ENCODE measurements around the gene KCNJ9.
"Not testable (repeated sequence)": the region's sequence is repeated elsewhere in the genome, so short reads cannot be mapped to it uniquely, and the experiment has no call there.

Gene KCNJ9

DNA sequence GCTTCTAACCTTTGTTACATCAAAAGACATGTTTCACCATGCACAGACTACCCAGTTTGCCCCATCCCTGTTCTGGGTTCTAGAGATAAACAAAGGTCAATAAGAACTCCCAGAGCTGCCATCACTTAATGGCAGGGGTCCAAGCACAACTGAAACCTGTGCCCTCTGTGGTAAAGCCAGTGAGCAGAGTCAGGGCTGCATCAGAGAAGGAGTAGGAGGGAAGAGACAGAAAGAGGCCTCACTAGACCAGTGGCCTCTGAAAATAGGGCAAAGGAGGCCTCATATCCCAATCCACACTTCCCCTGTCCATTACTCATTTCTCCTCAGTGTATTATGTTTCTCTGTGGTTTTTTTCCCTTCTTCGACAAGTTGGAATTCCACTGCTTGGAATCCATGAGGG lies 44.4 kb downstream of the KCNJ9 start:
- DNase-seq (ENCODE audit: low read depth, low spot score), result no peak

DNA sequence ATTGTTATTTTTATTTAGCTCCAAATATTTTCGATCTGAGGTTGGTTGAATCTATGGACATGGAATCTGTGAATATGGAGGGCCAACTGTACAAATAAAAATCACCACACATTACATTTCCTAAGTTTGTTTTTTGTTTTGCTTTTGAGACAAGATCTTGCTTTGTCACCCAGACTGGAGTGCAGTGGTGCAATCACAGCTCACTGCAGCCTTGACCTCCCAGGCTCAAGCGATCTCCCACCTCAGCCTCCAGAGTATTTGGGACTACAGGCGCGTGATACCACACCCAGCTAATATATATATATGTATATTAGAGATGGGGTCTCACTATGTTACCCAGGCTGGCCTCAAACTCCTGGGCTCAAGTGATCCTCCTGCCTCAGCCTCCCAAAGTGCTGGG lies 45.0 kb downstream of the KCNJ9 start:
- not testable (repeated sequence) for DNase-seq (ENCODE audit: low read depth, low spot score)

DNA sequence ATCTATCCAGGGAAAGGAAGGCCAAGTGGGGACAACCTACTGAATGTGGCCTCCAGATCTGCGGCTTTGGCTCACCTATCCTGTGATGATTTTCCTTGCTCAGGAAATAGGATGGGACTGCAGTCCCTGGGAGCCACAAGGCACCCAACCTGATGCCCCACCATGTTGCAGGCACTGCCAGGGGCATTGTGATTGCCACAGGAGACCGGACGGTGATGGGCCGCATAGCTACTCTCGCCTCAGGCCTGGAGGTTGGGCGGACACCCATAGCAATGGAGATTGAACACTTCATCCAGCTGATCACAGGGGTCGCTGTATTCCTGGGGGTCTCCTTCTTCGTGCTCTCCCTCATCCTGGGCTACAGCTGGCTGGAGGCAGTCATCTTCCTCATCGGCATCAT lies 46.0 kb downstream of the KCNJ9 start:
- DNase-seq (ENCODE audit: low read depth, low spot score), result no peak

DNA sequence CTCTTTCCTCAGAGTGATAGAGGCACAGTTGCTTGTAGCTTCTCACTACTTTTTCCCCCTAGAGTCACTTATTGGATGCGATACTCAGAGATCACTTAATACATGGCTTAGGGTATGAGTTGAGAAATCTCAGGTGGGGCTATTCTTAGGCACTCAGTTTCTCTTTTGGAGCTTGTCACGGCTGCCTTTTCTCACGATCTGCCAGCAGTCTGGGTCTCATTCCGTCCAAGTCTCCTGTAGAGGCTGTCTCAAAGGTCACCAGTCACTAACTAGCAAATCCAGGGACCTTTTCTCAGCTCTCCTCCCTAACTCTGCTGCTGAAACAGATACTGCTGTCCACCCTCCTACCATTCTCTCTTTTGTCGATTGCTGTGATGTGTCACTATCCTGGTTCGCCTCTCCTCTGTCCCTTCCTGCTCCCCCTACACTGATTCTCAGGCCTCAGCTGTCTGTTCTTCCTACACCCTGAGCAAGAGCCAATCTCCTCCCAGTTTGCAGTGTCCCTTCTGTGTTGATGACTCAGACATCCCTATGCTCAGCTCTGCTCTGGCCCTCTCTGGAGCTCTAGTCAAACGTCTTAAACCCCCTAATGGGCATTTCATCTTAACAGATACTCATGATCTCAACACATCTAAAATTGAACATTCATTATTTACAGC lies 46.7 kb downstream of the KCNJ9 start:
- DNase-seq (ENCODE audit: low read depth, low spot score), result no peak

DNA sequence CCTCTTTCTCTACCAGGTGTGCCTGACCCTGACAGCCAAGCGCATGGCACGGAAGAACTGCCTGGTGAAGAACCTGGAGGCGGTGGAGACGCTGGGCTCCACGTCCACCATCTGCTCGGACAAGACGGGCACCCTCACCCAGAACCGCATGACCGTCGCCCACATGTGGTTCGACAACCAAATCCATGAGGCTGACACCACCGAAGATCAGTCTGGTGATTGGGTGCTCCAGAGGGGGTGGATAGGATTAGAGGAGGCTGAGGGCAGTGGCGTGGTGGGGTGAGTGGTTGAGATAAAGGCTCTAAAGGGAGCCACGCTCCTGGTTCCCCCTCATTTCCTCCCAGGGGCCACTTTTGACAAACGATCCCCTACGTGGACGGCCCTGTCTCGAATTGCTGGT lies 47.3 kb downstream of the KCNJ9 start:
- no peak for DNase-seq (ENCODE audit: low read depth, low spot score)

DNA sequence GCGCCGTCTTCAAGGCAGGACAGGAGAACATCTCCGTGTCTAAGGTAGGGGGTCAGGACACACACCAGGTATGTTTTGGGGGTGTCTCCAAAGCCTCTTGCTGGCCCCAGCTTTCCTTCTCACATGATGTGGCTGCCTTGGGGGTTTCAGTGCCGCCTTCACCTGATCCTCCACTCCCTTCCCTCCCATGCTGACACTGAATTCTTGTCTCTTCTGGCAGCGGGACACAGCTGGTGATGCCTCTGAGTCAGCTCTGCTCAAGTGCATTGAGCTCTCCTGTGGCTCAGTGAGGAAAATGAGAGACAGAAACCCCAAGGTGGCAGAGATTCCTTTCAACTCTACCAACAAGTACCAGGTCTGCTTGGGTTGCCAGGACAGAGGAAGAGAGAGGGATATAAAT lies 47.7 kb downstream of the KCNJ9 start:
- DNase-seq (ENCODE audit: low read depth, low spot score), result no peak

DNA sequence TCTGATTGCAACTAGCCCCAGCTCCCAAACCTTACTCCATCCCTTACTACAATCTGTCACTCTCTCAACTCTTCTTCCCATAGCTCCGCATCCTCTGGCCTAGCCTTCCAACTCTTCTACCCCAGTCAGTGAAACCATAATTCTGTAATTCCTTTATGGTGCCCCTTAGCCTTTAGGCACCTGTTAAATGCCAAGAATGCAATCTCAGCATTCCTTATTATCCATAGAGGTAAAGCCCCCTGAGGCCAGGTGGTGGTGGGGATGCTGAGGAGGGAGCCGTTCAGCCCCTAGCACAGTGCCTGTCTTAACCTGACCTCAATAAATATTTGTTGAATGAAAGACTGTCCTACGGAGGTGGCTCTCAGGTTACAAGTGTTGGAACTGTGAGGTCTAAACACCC lies 48.2 kb downstream of the KCNJ9 start:
- DNase-seq (ENCODE audit: low read depth, low spot score), result no peak

DNA sequence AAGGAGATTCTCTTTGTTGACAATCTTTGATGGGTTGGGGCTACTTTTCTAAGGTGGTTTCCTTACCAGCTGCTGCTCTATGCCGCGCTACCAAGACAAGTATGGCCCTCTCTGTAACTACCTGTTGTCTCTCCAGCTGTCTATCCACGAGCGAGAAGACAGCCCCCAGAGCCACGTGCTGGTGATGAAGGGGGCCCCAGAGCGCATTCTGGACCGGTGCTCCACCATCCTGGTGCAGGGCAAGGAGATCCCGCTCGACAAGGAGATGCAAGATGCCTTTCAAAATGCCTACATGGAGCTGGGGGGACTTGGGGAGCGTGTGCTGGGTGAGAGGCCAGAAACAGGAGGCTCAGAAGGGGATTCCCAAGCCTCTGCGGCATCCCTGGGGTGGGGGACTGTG lies 48.6 kb downstream of the KCNJ9 start:
- no peak for DNase-seq (ENCODE audit: low read depth, low spot score)

DNA sequence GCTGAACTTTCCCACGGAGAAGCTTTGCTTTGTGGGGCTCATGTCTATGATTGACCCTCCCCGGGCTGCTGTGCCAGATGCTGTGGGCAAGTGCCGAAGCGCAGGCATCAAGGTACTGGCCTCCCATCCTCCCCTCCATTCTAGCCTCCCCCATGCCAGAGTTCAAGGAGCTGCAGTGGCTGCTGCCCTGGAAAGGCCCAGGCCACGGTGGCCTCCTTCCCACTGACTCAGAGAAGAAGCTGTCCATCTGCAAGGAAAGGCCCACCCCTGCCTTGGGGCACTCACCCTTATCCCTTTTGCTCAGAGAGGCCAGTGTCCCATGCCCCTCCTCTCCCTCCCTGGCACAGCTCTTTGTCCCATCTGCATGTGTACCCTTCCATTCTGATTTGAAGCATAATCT lies 49.1 kb downstream of the KCNJ9 start:
- no peak for DNase-seq (ENCODE audit: low read depth, low spot score)

DNA sequence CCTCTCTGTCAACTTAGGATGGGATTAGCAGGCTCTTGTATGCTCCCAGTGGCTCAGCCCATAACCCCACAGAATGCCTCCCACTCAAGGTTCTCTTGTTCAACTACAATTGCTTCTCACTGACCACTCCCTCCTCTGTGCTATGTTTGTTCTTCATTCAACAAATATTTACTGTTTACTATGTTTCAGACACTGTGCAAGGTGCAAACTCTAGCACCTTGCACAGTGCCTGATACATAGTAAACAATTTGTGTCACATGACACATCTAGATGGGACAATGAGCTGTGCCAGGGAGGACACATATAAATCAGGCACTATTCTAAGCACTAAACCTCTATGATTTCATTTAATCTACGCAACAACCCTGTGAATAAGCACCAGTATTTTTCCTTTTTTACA lies 49.6 kb downstream of the KCNJ9 start:
- no peak for DNase-seq (ENCODE audit: low read depth, low spot score)

DNA sequence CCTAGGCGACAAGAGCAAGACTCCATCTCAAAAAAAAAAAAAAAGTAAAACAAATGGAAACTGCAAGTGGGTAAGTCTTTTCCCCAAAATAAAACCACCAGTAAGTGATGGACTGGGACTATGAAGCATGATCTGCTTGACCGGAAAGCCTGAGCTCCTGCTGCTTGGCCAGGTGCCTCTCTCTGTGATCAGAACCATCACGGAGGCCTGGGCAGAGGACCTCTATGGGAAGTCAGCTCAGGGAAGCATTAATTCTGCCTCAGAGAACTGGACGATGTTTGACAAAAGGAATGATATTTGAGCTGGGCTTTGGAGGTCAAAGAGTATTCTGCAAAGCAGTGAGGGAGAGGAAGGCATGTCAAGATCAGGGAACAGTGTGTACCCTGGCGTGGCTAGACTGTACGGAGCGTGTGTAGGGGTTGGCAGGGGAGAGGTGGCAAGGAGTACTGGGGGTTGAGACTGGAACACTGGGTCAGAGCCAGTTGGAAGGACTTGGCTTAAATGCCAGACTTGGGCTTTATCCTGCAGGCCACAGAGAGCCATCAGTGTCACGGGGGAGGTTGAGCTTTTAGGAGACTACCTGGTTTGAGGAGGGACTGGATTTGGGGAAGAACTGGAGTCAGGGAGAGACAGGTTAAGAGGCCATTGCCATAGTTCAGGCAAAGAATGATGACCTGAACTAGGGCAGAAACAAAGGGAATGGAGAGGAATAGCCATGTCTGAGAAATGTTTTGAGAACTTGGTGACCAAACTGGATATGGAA lies 50.6 kb downstream of the KCNJ9 start:
- DNase-seq (ENCODE audit: low read depth, low spot score), result no peak

DNA sequence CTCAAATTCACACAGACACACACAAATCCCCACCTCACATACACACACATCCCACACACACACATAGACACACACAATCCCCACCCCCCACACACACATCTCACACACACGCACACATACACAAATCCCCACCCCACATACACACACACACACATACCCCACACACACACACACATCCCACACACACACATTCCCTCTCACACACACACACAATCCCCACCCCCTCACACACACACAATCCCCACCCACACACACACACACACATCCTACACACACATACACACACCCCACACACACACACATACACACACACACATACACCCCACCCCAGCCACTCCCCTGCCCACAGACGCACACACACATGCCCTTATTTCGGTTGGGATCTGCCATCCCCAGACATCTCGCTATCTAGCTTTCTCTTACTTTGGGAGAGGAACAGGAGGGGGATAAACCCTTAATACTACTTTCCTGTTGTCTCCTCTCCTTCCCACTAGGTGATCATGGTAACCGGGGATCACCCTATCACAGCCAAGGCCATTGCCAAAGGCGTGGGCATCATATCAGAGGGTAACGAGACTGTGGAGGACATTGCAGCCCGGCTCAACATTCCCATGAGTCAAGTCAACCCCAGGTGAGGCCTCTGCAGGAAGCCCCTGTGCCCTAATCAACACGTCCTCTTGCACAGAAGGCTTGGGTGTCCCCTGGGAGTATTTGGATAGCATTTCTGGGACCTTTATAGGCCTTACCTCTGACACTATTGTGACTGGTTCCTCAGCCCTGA lies 52.8 kb downstream of the KCNJ9 start:
- no peak for DNase-seq (ENCODE audit: low read depth, low spot score)

DNA sequence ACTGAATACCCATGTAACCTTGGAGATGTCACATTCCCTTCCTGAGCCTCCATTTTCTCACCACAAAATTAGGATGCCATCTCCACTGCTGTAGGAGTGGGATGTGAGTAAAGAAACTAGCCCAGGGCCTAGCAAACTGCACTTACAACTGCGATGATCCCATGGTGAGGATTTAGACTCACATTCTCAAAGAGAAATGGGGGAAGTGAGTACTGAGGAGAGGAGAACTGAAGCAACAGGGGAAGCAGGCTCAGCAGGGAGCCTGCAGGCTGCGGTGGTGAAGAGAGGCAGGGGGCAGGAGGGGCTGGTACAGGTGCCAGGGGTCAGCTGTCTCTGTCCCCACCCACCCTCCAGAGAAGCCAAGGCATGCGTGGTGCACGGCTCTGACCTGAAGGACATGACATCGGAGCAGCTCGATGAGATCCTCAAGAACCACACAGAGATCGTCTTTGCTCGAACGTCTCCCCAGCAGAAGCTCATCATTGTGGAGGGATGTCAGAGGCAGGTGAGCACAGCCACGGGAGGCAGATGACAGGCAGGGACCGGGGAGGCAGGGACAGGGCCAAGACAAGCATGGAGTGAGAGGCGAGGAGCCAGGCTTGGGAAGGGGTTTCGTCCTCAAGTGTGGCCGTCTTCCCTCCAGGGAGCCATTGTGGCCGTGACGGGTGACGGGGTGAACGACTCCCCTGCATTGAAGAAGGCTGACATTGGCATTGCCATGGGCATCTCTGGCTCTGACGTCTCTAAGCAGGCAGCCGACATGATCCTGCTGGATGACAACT lies 53.6 kb downstream of the KCNJ9 start:
- no peak for DNase-seq (ENCODE audit: low read depth, low spot score)

DNA sequence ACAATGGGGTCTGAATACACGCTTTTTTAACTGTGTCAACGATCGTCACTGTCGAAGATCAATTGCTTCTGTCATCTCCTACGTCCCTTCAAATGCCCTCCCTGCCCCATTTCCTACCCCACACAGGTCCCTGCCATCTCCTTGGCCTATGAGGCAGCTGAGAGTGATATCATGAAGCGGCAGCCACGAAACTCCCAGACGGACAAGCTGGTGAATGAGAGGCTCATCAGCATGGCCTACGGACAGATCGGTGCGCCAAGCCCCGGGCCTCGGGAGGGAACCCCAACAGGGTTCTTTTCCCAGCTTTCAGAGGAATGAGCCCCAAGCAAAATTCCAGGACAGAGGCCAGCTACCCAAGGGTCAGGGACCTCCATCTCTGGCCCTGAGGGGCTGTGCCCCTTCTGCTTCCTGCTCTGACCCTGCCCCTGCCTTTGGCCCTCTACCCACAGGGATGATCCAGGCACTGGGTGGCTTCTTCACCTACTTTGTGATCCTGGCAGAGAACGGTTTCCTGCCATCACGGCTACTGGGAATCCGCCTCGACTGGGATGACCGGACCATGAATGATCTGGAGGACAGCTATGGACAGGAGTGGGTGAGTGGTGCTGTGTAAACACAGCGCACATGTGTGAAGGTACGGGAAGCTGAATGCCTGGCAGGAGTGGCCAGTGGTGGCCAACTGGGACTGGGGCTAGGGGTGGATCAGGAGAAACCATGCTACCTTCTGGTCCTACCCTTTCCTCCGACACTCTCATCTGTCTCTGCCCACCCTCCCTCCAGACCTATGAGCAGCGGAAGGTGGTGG lies 55.0 kb downstream of the KCNJ9 start:
- DNase-seq (ENCODE audit: low read depth, low spot score), result no peak

DNA sequence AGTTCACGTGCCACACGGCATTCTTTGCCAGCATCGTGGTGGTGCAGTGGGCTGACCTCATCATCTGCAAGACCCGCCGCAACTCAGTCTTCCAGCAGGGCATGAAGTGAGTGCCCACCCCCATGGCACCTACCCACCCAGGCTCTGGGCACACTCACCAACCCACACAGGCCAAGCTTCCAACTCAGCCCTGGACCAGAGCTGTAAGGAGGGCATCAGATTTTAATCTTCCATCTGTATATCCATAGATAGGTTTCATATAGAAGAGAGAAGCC lies 55.5 kb downstream of the KCNJ9 start:
- no peak for DNase-seq (ENCODE audit: low read depth, low spot score)

DNA sequence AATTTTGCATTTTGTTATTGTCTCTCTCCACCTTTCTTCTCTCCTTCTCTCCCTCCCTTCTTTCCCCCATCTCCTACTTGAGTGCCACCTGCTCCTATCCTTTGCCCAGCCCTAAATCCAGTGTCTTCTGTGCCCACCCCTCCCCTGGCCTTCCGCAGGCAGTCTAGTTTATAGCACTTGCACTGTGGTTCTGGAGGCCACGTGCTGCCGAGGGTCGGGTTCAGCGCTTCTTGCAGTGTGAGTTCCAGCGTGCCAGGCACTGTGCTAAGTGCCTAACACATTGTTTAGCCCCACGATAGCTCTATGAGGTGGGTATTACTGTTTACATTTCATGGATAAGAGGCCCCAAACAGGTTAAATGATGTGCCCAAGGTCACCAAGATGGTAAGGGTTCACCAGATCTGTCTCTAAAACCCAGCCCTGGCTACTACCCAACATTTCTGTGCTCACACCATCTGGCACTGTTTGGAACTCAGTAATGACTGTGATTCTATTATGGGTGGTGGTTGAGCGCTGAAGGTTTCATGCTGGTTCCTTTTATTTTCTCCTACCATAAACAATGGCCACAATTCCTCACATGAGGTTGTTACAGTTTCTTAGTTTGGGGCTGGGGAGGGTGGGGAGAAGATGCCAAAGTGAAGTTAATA lies 56.0 kb downstream of the KCNJ9 start:
- DNase-seq (ENCODE audit: low read depth, low spot score), result no peak

DNA sequence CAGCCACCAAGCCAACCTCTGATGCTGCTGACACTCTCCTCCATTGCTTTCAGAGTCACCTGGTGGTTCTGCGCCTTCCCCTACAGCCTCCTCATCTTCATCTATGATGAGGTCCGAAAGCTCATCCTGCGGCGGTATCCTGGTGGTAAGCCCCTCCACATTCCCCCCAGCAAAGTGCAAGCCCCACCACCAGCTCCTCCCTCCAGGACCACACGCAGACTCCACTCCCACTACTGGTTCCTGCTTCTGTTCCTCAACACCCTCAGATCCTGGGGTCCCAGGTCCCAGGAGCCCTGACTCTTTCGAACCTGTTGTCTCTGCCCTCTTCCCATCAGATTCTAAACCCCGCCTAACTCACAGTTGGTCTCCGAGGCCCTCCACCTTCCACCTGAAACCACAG lies 58.5 kb downstream of the KCNJ9 start:
- DNase-seq (ENCODE audit: low read depth, low spot score), result no peak

All from smooth muscle cell of the brain vasculature (primary cell).